ENCODE results near the gene BLM.
"Not testable (repeated sequence)": the region's sequence is repeated elsewhere in the genome, so short reads cannot be mapped to it uniquely, and the experiment has no call there.

BLM gene

DNA sequence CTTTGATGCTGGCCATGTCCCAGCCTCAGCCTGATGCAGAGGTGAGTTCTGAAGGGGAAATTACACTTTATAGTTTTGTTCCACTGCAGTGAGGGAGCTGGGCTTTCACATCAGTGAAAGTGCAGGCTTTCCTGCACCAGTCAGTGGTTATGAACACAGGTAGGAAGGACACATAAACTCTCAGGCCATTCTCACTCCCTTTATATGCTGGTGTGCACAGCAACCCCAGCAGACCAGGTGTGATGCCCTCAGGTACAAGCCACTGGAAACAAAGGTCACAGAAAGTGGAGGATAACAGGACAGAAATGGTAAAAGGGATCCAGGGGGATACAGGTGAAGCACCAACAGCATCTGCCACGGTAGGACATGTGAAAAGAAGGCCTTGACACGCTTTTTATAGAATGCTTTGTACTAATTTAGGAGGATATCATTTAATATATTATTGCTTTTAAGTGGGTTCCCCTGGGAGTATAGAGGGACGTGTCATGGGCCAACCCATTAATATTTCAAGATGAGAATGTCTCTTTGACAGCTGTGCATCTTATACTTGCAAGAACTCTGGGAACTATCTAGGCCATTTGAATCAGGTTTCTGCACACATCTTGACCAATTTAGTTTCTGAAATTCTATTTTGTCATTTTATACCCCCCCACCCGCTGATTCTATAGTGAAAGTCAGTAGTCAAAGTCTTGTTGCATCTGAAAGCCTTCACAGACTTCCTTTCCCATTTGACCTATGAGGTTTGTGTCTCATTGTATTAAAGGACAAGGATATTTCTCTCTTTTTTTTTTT lies 25.0 kb upstream of the BLM start:
- DNase-seq, result no peak

DNA sequence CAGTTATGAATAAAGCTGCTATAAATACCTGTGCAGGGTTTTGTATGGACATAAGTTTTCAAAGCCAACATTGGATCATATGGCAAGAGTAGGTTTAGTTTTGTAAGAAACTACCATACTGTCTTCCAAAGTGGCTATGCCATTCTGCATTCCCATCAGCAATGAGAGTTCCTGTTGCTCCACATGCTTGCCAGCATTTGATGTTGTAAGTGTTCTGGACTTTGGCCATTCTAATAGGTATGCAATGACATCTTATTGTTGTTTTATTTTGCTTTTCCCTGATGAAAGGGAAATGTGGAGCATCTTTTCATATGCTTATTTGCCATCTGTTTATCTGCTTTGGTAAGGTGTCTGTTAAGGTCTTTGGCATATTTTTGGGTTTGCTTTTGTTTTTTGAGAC lies 22.2 kb upstream of the BLM start:
- no peak for DNase-seq

DNA sequence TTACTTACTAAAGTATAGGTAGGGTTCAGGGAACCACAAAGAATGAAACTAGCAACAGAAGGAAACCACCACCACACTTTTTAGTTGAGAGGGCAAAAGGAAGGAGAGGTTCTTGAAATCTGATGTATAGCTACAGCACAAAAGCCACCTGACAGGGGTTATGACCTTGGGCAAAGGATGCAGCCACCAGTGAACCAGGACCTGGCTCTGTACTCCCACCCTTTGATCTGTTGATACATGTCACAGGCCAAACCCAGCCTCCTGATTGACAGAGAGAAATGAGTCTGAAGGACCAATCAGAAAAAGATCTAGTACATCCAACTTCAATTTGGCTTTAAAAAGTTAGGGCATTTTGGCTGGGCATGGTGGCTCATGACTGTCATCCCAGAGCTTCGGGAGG lies 20.0 kb upstream of the BLM start:
- no peak for DNase-seq

DNA sequence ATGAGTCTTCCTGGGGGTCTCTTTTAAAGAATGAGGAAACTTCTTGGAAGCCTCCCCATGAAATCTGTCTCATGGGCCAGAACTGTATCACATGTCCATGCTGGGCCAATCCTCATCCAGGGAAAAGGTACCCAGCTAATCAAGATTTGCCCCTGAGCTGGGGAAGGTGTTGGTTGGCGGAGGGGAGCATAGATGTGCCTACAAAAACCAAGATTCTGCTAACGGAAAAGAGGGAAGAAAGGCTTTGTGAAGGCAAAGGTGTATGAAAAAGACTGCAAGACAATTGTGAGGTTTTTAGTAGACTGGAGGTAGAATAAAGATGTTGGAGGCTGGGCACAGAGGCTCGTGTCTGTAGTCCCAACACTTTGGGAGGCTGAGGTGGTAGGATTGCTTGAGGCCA lies 18.5 kb upstream of the BLM start:
- no peak for DNase-seq

DNA sequence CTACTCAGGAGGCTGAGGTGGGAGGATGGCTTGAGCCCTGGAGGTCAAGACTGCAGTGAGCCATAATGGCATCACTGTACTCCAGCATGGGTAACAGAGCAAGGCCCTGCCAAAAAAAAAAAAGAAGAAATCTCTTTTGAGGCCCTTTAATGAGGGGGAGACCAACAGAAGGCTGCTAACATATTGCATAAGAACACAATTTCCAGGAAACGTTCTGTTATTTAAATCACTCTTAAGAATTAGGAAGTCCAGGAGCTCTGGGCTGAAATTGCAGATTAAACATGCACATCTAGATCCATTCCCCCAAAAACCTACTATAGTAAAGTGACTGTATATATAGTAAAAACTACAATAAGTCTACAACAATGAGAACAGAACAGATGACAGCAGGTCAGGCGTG lies 16.1 kb upstream of the BLM start:
- no peak for DNase-seq

DNA sequence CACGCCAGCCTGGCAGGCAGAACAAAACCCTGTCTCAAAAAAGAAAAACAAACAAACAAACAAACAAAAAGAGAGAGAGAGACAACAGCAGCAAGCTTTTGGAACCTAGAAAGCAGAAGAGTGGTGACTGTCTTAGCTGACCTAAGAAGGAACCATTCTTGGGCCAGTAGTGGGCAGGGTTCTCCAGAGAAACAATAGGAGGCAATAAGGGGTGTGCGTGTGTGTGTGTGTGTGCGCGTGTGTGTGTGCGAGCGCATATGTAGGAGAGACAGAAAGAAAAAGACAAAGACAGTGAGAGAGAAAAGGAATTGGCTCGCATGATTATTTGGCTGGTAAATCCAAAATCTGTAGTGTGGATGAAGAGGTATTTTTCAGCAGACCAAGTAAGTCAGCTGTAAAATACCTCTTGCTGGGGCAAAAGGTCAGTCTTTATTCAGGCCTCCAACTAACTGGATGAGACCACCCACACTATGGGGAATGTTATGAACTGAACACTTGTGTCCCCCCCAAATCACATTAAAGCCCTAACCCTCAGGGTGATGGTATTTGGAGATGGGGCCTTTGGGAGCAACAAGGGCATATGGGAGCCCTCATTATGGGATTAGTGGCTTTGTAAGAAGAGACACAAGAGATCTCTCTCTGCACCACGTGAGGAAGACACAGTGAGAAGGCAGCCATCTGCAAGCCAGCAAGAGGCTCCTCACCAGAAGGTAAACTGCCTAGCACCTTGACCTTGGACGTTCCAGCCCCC lies 15.1 kb upstream of the BLM start:
- no peak for DNase-seq

DNA sequence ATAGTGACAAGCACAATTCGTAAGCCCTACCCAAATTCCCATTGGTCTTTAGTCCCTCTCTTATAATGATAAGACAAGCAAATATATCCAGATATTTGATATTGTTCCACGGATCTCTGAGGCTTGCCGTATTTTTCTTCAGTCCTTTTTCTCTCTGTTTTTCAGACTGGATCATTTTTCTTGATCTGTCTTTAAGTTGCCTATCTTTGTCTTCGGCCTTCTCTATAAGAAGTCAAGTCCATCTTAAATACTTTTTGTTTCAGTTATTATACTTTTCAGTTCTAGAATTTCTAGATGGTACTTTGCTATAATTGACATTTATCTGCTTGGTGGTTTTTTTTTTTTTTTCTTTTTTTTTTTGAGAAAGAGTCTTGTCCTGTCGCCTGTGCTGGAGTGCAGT lies 13.7 kb upstream of the BLM start:
- DNase-seq, result no peak

DNA sequence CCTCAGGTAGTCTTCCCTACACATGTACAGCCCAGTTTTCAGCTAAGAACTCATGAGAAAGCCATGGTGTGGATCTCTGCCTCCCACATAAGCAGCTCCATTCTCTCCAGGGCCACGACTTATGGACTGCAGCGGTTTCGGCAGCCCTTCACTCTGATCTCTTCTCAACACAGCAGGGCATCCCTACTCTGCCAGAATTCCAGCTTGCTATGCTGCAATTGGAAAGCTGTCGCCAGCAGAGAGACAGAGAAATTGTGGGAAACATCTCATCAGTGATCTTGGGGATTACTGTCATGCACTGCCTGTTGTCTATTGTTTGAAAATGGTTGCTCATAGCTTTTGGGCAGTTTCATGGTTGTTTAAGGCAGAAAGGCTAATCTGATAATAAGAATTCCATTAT lies 11.9 kb upstream of the BLM start:
- DNase-seq, result no peak

DNA sequence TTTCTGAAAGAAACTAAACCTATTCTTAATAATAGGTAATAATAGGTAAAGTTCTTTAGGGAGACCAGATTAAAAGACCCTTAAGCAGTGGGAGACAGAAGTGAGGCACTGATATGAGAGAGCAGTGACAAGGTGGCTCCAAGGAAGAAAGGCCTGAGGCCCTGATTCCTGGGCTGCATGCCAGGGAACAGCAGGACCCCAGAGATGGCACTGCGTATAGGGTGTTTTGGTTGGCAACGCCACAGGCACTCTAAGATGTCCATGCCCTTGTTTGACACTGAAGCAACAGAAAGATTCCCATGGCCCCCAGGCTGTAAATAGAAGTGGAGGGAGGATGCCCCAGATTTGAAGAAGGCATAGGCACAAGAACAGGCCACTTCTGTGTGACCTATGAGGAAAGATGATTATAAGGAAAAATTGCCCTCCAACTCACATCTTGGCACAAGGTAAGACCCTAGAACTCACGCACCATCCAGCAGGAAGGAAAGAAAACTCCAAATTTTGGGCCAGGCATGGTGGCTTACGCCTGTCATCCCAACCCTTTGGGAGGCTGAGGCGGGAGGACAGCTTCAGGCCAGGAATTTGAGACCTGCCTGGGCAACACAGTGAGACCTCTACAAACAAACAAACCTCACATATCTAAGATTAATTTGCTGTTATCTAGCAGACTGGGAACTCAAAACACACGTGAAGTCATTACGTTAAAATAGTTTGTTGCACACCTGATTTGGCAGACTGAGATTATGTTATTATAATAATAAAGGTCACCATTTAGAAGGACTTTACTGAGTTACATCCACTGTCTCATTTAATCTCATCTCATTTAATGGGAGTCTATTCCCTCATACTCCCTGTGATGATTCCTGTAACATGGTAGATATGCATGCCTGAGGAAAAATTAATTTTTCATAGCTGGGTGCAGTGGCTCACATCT lies 10.5 kb upstream of the BLM start:
- DNase-seq, result no peak

DNA sequence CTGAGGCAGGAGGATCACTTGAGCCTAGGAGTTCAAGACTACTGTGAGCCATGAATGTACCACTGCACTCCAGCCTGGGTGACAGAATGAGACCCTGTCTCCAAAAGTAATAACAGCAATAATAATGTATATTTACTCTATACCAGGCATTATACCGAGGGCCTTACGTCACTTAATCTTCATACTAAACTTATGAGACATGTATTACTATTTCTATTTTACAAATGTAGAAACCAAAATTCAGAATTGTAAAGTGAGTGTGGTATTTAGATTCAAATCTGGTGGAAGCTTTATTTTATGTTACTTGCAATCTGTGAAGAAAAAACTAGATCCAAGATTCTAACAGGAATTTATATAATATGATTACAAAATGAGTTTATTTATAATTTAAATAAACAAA lies 9.7 kb upstream of the BLM start:
- no peak for DNase-seq

DNA sequence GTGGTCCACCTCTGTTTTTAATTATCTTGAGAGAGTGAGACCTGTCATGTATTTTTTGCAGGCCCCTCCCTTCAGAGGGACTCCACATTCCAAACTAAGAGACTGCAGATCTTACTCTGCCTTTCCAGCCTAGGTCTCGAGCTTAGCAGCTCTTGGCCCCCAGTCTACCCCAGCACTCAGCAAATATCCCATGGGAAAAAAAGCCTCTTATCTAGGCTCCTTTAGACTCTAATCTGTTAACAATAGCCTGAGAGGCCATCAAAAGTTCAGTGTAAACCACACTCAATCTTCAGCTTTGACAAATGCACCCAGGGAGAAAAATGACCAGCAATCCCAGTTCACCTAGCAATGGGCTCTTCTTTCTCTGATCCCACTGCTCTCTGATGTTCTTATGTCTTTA lies 8.6 kb upstream of the BLM start:
- DNase-seq, result no peak

DNA sequence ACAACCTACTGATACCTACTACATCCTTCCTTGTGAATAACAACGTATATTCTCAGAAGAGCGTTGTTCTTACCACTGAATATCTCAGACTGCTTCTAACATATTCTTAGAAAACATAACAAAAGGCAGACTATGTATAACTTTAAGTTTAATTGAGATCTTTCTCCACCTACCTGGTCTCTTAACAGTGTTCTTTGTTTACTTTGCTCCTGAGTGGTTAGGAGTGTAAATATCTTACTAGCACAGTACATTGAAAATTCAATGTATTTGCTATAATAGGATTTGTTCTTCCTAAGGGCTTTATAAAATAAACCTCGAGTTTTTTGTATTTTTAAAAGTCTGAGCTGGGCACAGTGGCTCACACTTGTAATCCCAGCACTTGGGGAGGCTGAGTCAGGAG lies 7.9 kb upstream of the BLM start:
- no peak for DNase-seq

DNA sequence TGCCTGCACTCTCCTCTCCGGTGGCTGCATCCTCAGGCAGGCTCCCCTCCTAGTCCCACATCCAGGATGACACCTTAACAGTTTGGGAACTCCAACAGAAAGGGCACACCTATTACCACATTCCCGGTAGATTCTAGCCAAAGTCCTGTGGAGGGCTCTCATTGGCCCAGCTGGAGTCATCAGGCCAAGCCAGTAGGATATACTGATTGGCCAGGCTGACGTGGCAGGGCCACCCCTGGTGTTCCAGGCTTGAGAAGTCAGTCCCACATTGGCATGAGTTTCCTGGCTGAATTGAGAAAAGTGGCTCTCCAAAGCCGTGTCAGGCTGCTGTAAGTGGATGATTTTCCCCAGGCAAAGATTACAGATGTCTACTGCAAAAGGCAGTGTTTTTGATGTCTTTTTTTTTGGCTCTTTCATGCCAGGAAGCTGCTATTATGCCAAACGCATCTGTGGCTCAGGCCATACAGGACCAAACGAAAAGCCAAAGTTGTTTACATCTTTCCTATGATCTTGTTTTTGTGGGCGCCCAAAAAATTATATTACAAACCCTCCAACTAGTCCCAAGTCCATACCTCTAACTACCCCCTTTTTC lies 6.6 kb upstream of the BLM start:
- no peak for DNase-seq

DNA sequence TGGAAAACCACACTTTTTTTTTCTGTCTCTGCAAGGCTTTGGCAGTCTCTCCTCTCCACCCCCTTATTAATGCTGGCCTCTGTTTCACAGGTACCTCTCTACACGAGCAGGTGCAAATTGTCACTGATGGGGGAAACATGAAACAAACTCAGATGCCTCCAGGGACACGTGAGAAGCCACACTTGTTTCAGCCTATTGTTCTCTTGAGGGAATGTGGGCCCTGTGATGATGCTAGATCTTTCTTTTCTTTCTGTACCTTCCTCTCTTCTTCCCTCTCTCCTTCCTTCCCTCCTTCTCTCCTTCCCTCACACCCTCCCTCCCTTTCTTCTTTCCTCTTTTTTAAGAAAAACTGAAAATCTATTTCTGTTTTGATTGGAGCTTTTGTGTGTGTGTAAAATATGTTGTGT lies 5.7 kb upstream of the BLM start:
- DNase-seq, result no peak

DNA sequence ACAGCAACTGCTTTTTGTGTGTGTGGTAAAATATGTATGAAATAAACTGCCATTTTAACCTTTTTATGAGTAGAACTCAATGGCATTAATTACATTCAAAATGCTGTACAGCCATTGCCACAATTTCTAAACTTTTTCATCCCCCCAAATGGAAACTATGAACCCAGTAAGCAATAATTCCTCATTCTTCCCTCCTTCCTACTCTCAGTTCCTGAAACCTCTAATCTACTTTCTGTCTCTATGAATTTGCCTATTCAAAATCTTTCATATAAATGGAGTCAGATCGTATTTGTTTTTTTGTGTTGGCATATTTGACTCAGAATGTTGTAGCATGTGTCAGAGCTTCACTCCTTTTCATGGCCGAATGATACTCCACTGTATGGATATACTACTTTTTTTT lies 5.3 kb upstream of the BLM start:
- no peak for DNase-seq

DNA sequence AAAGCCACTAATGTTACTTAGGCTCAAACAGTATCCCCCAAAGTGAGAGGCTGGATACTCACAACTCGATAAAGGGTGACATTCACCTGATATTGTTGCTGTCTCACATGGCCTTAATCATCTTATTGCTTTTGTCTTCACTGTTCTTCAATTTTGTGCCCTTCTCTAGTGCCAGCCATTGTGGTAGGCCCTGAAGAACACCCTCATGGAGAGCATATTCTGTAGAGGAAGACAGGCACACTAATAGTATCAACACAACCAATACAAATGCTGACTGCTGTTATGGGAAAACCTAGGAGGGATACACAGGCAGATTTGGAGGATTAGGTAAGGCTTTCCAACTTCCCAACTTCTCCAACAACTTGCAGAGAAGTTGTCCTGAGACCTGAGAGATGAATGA lies 4.1 kb upstream of the BLM start:
- no peak for DNase-seq

DNA sequence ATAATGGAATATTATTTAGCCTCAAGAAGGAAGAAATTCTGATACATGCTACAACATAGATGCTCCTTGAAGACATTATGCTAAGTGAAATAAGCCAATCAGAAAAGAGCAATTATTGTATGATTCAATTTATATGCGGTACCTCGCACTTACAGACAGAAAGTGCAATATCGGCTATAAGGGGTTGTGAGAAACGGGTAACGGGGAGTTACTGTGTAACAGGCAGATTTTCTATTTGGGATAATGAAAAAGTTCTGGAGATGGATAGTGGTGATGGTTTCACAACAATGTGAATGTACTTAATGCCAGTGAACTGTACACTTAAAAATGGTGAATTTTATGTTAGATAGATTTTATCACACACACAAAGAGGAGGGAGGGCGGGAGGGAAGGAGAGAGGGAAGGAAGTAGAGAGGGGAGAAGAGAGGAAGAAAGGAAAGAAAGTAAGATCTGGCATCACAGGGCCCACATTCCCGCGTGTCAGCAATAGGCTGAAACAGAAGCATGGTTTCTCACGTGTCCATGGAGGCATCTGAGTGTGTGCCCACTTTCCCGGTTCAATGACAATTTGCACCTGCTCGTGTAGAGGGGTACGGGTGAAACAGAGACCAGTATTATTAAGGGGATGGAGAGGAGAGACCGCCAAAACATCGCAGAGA lies 700 bp upstream of the BLM start:
- no peak for DNase-seq

DNA sequence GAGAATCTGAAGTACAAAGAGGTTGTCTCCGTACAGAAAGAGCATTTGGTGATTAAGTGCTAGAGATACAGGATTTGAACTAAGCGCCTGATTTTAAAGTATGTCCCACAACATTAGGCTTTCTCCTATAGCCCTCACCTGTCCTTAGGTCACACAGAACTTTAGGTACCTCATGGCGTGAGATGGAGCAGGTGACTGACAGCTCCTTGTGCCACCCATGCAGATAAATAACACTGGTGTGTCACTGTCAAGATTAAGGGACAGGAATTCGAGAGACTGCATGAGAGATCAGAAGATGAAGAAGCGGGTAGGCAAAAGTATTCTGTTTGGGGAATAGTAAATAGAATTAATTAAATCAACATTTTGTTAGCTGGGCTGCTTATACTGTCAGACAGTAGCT lies 1.1 kb downstream of the BLM start:
- DNase-seq, result no peak

DNA sequence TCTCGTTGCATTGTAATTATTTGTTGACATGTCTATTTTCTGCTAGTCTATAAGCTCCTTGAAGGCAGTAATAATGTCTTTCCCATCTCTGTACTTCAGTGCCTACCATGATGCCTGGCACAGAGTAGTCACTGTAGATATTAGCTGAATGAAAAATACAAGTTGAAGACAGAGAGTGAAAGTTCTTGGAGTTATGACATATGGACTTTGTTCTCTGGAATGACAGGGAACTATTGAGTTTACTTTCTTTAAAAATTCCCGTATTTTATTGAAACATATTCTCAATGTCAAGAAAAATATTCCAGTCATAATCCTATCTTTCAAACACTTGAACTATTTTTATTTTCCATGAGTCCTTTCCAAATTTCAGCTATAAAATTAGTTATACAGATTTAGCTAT lies 3.0 kb downstream of the BLM start:
- no peak for DNase-seq

DNA sequence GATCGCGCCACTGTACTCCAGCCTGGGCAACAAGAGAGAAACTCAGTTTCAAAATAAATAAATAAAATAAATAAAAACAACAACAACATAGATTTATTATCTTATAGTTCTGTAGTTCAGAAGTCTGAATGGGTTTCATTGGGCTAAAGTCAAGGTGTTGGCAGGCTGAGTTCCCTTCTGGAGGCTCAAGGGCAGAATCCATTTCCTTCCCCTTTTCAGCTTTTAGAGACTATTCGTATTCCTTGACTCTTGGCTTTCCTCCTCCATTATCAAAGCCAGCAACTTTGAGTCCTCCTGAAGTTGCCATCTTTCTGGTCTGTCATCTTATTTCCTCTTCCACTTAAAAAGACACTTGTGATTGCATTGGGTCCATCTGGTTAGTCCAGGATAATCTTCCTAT lies 12.1 kb downstream of the BLM start:
- DNase-seq, result no peak

DNA sequence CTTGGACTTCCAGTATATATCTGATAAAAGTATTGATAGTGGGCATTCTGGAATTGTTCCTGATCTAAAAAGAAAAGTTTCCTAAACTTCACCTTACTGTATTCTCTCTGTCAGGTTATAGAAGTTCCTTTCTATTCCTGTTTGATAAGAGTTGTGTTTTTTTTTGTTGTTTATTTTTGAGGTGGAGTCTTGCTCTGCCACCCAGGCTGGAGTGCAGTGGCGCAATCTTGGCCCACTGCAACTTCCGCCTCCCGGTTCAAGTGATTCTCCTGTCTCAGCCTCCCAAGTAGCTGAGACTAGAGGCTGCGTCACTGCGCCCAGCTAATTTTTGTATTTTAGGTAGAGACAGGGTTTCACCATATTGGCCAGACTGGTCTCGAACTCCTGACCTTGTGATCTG lies 13.1 kb downstream of the BLM start:
- no peak for DNase-seq

DNA sequence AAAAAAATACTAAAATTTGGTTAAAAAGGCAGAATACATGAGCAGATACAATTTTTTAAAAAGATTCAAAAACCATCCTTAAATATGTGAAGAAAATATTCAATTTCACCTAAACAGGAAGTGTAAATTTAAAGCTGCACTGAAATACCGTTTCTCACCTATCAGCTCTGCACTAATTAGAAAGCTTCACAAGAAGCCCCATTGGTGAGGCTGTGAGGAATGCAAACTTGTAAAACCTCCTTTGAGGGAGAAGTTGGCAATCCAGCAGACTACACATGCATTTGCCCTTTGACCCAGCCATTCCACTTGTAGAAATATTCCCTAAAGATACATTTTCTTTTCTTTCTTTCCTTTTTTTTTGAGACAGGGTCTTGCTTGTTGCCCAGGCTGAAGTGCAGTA lies 18.8 kb downstream of the BLM start:
- DNase-seq, result no peak

DNA sequence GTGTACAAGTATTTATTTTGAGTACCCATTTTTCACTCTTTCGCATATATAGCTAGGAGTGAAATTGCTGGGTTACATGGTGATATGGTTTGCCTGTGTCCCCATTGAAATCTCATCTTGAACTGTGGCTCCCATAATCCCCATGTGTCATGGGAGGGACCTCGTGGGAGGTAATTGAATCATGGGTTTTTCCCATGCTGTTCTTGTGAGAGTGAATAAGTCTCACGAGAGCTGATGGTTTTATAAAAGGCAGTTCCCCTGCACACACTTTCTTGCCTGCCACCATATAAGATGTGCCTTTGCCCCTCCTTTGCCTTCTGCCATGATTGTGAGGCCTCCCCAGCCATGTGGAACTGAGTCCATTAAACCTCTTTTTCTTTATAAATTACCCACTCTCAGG lies 23.4 kb downstream of the BLM start:
- DNase-seq, result not testable (repeated sequence)
